ENCODE data around the gene FAM240B. TPM values are rescaled to one million over a fixed set of nuclear protein-coding genes. Genes with fewer than 3 reads are reported as not detected.

FAM240B gene
- total RNA-seq, result not detected

GRCh38 chr9:38720083-38720745 lies at the start of gene FAM240B:
FAM240B (minus strand) TSS chr9:38720133; CDS start chr9:38703999, 16,134 bp downstream.
- DNase-seq, result no peak

GRCh38 chr9:38768351-38768761 lies 48.4 kb upstream of the FAM240B start:
- DNase-seq, result no peak

- DNase-seq, result no peak
Observed at GRCh38 chr9:38765101-38765500, 45.2 kb upstream of the FAM240B start.

GRCh38 chr9:38761999-38762398 lies 42.1 kb upstream of the FAM240B start:
- DNase-seq, result no peak

- DNase-seq, result no peak
Observed at GRCh38 chr9:38761339-38761738, 41.4 kb upstream of the FAM240B start.

GRCh38 chr9:38756702-38757101 lies 36.8 kb upstream of the FAM240B start:
- no peak for DNase-seq

- no peak for DNase-seq
Observed at GRCh38 chr9:38747941-38748340, 28.0 kb upstream of the FAM240B start.

GRCh38 chr9:38747067-38747466 lies 27.1 kb upstream of the FAM240B start:
- no peak for DNase-seq

GRCh38 chr9:38746303-38746702 lies 26.4 kb upstream of the FAM240B start:
- DNase-seq, result no peak

GRCh38 chr9:38744484-38744883 lies 24.6 kb upstream of the FAM240B start:
- DNase-seq, result no peak

GRCh38 chr9:38737246-38737645 lies 17.3 kb upstream of the FAM240B start:
- no peak for DNase-seq

- DNase-seq, result no peak
Observed at GRCh38 chr9:38734831-38735230, 14.9 kb upstream of the FAM240B start.

GRCh38 chr9:38733503-38733902 lies 13.6 kb upstream of the FAM240B start:
- no peak for DNase-seq

- DNase-seq, result no peak
Observed at GRCh38 chr9:38732885-38733284, 13.0 kb upstream of the FAM240B start.

GRCh38 chr9:38727497-38728001 lies 7.6 kb upstream of the FAM240B start:
- no peak for DNase-seq

GRCh38 chr9:38724754-38725153 lies 4.8 kb upstream of the FAM240B start:
- DNase-seq, result no peak

- no peak for DNase-seq
Observed at GRCh38 chr9:38718148-38718547, 1.8 kb downstream of the FAM240B start.

- no peak for DNase-seq
Observed at GRCh38 chr9:38715684-38716083, 4.2 kb downstream of the FAM240B start.

- no peak for DNase-seq
Observed at GRCh38 chr9:38713426-38713825, 6.5 kb downstream of the FAM240B start.

- no peak for DNase-seq
Observed at GRCh38 chr9:38708759-38709158, 11.2 kb downstream of the FAM240B start.

GRCh38 chr9:38707885-38708637 lies 11.9 kb downstream of the FAM240B start:
- DNase-seq, result no peak

- DNase-seq, result no peak
Observed at GRCh38 chr9:38706493-38706892, 13.4 kb downstream of the FAM240B start.

- no peak for DNase-seq
Observed at GRCh38 chr9:38705917-38706316, 14.0 kb downstream of the FAM240B start.

GRCh38 chr9:38700695-38701094 lies 19.2 kb downstream of the FAM240B start:
- DNase-seq, result no peak

Measured in skin of body (tissue), 2 donors.